GM12864 (cell line): ENCODE measurements around the gene BORCS8.

ENCODE experiments used
- DNase-seq: peaks from one replicate; pipeline ENCODE4 v3.0.0-alpha.2; 2011; ENCODE audit warnings: low read depth
- H3K4me3 ChIP-seq: 2 replicates; pipeline ENCODE4 v1.5.1; 2011; ENCODE audit warnings: mild to moderate bottlenecking, low read depth, low read length, control low read depth
- CTCF ChIP-seq: IDR thresholded peaks from 2 replicates; pipeline ENCODE4 v1.5.1; 2011; ENCODE audit warnings: low read depth, mild to moderate bottlenecking, moderate library complexity, low read length, control low read depth, inconsistent platforms; ENCODE audit errors: missing control alignments

The BORCS8 gene

GRCh38 chr19:19232261-19232721 lies 40.3 kb upstream of the BORCS8 start:
- no peak for DNase-seq
- TF ChIP-seq CTCF, result no peak
- H3K4me3 ChIP-seq, result no peak overlapping the region

DNA sequence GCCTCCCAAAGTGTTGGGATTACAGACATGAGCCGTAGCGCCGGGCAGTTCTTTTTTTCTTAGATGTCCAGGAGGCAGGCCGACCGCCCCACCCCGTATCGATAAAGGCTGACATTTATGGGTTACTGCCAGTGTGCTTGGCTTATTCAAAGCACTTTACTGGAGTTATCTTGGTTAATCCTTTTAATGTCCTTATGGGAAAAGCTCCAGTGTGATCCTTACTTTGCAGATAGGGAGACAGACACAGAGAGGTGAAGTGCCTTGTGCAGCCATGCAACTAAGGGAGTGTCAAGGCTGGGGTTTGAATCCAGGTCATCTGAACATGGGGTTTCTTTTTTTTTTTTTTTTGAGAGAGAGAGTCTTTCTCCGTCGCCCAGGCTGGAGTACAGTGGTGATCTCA lies 39.0 kb upstream of the BORCS8 start:
- H3K4me3 ChIP-seq, result no peak overlapping the region
- TF ChIP-seq CTCF, result no peak
- no peak for DNase-seq

DNA sequence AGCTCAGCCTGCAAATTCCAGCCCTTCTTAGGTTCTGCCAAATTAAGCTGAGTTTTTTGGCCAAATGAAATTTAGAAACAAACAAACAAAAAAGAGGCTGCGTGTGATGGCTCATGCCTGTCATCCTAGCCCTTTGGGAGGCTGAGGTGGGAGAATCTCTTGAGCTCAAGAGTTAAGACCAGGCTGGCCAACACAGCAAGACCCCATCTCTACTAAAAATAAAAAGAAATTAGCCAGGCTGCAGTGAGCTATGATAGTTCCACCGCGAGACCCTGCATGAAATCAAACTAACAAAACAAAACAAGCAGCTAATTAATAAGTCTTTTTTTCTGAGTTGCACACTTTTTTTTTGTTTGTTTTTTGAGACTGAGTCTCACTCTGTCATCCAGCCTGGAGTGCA lies 37.7 kb upstream of the BORCS8 start:
- DNase-seq, result no peak
- TF ChIP-seq CTCF, result no peak
- H3K4me3 ChIP-seq, result no peak overlapping the region

- no peak for DNase-seq
- TF ChIP-seq CTCF, result no peak
- H3K4me3 ChIP-seq, result no peak overlapping the region
Observed at GRCh38 chr19:19227217-19227616, 35.3 kb upstream of the BORCS8 start.

DNA sequence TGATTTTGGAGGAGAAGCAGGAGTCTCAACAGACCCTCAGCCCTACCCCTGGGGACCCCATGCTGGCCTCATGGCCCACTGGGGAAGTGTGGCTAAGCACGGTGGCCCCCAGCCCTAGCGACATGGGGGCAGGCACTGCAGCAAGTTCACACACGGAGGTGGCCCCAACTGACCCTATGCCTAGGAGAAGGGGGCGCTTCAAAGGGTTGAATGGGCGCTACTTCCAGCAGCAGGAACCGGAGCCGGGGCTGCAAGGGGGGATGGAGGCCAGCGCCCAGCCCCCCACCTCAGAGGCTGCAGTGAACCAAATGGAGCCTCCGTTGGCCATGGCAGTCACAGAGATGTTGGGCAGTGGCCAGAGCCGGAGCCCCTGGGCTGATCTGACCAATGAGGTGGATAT lies 34.7 kb upstream of the BORCS8 start:
- H3K4me3 ChIP-seq, result no peak overlapping the region
- TF ChIP-seq CTCF, result no peak
- no peak for DNase-seq

GRCh38 chr19:19226204-19226603 lies 34.3 kb upstream of the BORCS8 start:
- DNase-seq, result no peak
- H3K4me3 ChIP-seq, result no peak overlapping the region
- TF ChIP-seq CTCF, result no peak

GRCh38 chr19:19224852-19225494 lies 33.0 kb upstream of the BORCS8 start:
- TF ChIP-seq CTCF, result peak; percentile 76
- peak; percentile 18 for DNase-seq
- H3K4me3 ChIP-seq, result peak overlapping the region; percentile 46
